Measurements from ENCODE around the gene BAIAP2L1.

GRCh38 chr7:98276241-98276761 lies 124.6 kb downstream of the BAIAP2L1 start:
- TF ChIP-seq CTCF (conservative IDR thresholded peaks at IDR 0.05 in 1 of 2, IDR thresholded peaks at IDR 0.05 in 1 of 2; ENCODE audit: low read depth in 1 of 2, low read length in 2 of 2), result no peak
- TF ChIP-seq EZH2 (IDR thresholded peaks at IDR 0.05; ENCODE audit: low read length, missing control alignments), result no peak
